Neural progenitor cell (in vitro differentiated cells): ENCODE results near the gene AVP. TPM values are rescaled to one million over a fixed set of nuclear protein-coding genes. Genes with fewer than 3 reads are reported as not detected.
A peak's percentile ranks its signal among the peaks of the same experiment; 100 is the strongest.

Source experiments
- DNase-seq: peaks from one replicate; pipeline ENCODE4 v3.0.0-alpha.2; 2016; ENCODE audit warnings: low spot score
- H2AFZ ChIP-seq: fragments of 200-600 bp; sonication (generic); replicated peaks from 2 replicates; pipeline ENCODE4 v1.6.1; 2016; ENCODE audit warnings: antibody characterized with exemption
- H3F3A ChIP-seq: fragments of 200-600 bp; sonication (generic); 2 replicates; pipeline ENCODE4 v1.6.1; 2016; ENCODE audit warnings: antibody characterized with exemption, low read depth
- H3K27ac ChIP-seq: fragments of 200-600 bp; sonication (generic); 2 replicates; pipeline ENCODE4 v1.5.1; 2016; ENCODE audit warnings: mild to moderate bottlenecking
- H3K27me3 ChIP-seq: fragments of 200-600 bp; sonication (generic); 2 replicates; pipeline ENCODE4 v1.6.1; 2016; ENCODE audit warnings: mild to moderate bottlenecking, moderate library complexity
- H3K36me3 ChIP-seq: fragments of 200-600 bp; sonication (generic); 2 replicates; pipeline ENCODE4 v1.5.1; 2016
- H3K4me1 ChIP-seq: fragments of 200-600 bp; sonication (generic); 2 replicates; pipeline ENCODE4 v1.6.1; 2016; ENCODE audit warnings: mixed run types
- H3K4me2 ChIP-seq: fragments of 200-600 bp; sonication (generic); 2 replicates; pipeline ENCODE4 v1.6.1; 2016
- H3K4me3 ChIP-seq: fragments of 200-600 bp; sonication (generic); 2 replicates; pipeline ENCODE4 v1.5.1; 2016
- H3K79me2 ChIP-seq: fragments of 200-600 bp; sonication (generic); 2 replicates; pipeline ENCODE4 v1.6.1; 2016; ENCODE audit warnings: low read depth
- H3K9ac ChIP-seq: fragments of 200-600 bp; sonication (generic); 2 replicates; pipeline ENCODE4 v1.6.1; 2016
- H3K9me3 ChIP-seq: fragments of 200-600 bp; sonication (generic); 2 replicates; pipeline ENCODE4 v1.5.1; 2016; ENCODE audit warnings: low read depth
- H4K20me1 ChIP-seq: fragments of 200-600 bp; sonication (generic); 2 replicates; pipeline ENCODE4 v1.6.1; 2016; ENCODE audit warnings: low read depth
- H3K27ac Mint-ChIP-seq: 3 replicates; pipeline ENCODE4 v1.8.0; 2021; ENCODE audit warnings: mixed read lengths
- H3K27me3 Mint-ChIP-seq: 2 replicates; pipeline ENCODE4 v1.8.0; 2022; ENCODE audit warnings: low read depth, mild to moderate bottlenecking, inconsistent platforms, moderate library complexity, mixed read lengths; ENCODE audit not compliant: insufficient read depth
- H3K36me3 Mint-ChIP-seq: 3 replicates; pipeline ENCODE4 v1.8.0; 2021; ENCODE audit warnings: mixed read lengths
- H3K4me1 Mint-ChIP-seq: 3 replicates; pipeline ENCODE4 v1.8.0; 2021; ENCODE audit warnings: mixed read lengths
- H3K4me3 Mint-ChIP-seq: 3 replicates; pipeline ENCODE4 v1.8.0; 2021; ENCODE audit warnings: mild to moderate bottlenecking, moderate library complexity, mixed read lengths
- H3K9me3 Mint-ChIP-seq: 3 replicates; pipeline ENCODE4 v1.8.0; 2020; ENCODE audit warnings: mixed read lengths
- CTCF ChIP-seq: fragments of 200-600 bp; sonication (generic); IDR thresholded peaks from 2 replicates; pipeline ENCODE4 v1.5.1; 2017; ENCODE audit warnings: antibody characterized with exemption, mild to moderate bottlenecking
- EZH2 ChIP-seq: fragments of 200-600 bp; sonication (generic); IDR thresholded peaks from 2 replicates; pipeline ENCODE4 v1.6.1; 2017; ENCODE audit warnings: antibody characterized with exemption, mild to moderate bottlenecking, moderate library complexity
- EZH2phosphoT487 ChIP-seq: fragments of 200-600 bp; sonication (generic); IDR thresholded peaks from 2 replicates; pipeline ENCODE4 v1.6.1; 2017; ENCODE audit warnings: antibody characterized with exemption
- total RNA-seq: library from RNA; depleted of rRNA; stranded (reverse); fragments of >200 nt; gene quantifications from 2 replicates; pipeline ENCODE4 v1.2.3, GENCODE V29; 2015; ENCODE audit warnings: low replicate concordance

Gene AVP
- total RNA-seq, 1 donor from 2014 or later: not detected

- no peaks in the 10 kb centered on the region for H3K27me3 ChIP-seq
- H2AFZ ChIP-seq: no peak overlapping the region
- no peak for TF ChIP-seq CTCF
- no peak for TF ChIP-seq EZH2phosphoT487
- TF ChIP-seq EZH2: no peak
- H3K36me3 ChIP-seq: no peaks in the 10 kb centered on the region
- no peak for DNase-seq
- no peak overlapping the region for H3K9ac ChIP-seq
- H3K27ac ChIP-seq: no peak overlapping the region
- H3K4me1 ChIP-seq: peaks cover 18% of the 10 kb centered on the region
- peaks cover 21% of the 10 kb centered on the region for H3F3A ChIP-seq
- H3K27ac Mint-ChIP-seq: no peak overlapping the region
- no peak overlapping the region for H3K4me2 ChIP-seq
- H3K79me2 ChIP-seq: no peaks in the 10 kb centered on the region
- no peaks in the 10 kb centered on the region for H3K9me3 ChIP-seq
- peaks cover 3% of the 10 kb centered on the region for H3K9me3 Mint-ChIP-seq
- H3K4me3 ChIP-seq: no peak overlapping the region
- H3K4me3 Mint-ChIP-seq: no peak overlapping the region
- peaks cover 3% of the 10 kb centered on the region for H3K27me3 Mint-ChIP-seq
- H3K36me3 Mint-ChIP-seq: no peaks in the 10 kb centered on the region
- H3K4me1 Mint-ChIP-seq: peaks cover 7% of the 10 kb centered on the region
- H4K20me1 ChIP-seq: peaks cover 7% of the 10 kb centered on the region
Measured at GRCh38 chr20:3103369-3104032, 19.0 kb upstream of the AVP start.

GRCh38 chr20:3102575-3103368 lies 18.2 kb upstream of the AVP start:
- Histone ChIP-seq H3K4me3 (no peak overlapping the region), H2AFZ (no peak overlapping the region), H3K27me3 (no peaks in the 10 kb centered on the region), H3F3A (peaks cover 21% of the 10 kb centered on the region), H4K20me1 (peaks cover 7% of the 10 kb centered on the region), H3K9ac (no peak overlapping the region), H3K36me3 (no peaks in the 10 kb centered on the region), H3K9me3 (no peaks in the 10 kb centered on the region), H3K27ac (no peak overlapping the region), H3K4me1 (peaks cover 18% of the 10 kb centered on the region), H3K79me2 (no peaks in the 10 kb centered on the region), H3K4me2 (no peak overlapping the region)
- H3K36me3 Mint-ChIP-seq: no peaks in the 10 kb centered on the region
- peaks cover 7% of the 10 kb centered on the region for H3K4me1 Mint-ChIP-seq
- peaks cover 3% of the 10 kb centered on the region for H3K27me3 Mint-ChIP-seq
- H3K4me3 Mint-ChIP-seq: no peak overlapping the region
- H3K9me3 Mint-ChIP-seq: peaks cover 3% of the 10 kb centered on the region
- no peak for DNase-seq
- TF ChIP-seq EZH2: no peak
- TF ChIP-seq EZH2phosphoT487: no peak
- no peak for TF ChIP-seq CTCF
- peak overlapping the region; percentile 2 for H3K27ac Mint-ChIP-seq

GRCh38 chr20:3101737-3102574 lies 17.4 kb upstream of the AVP start:
- Histone ChIP-seq H3K9me3 (no peaks in the 10 kb centered on the region), H3F3A (peaks cover 17% of the 10 kb centered on the region), H3K4me2 (no peak overlapping the region), H3K27me3 (no peaks in the 10 kb centered on the region), H3K36me3 (no peaks in the 10 kb centered on the region), H3K27ac (no peak overlapping the region), H3K9ac (no peak overlapping the region), H3K4me3 (no peak overlapping the region), H2AFZ (no peak overlapping the region), H4K20me1 (peaks cover 4% of the 10 kb centered on the region), H3K79me2 (no peaks in the 10 kb centered on the region), H3K4me1 (peaks cover 10% of the 10 kb centered on the region)
- Mint-ChIP-seq H3K9me3 (peaks cover 3% of the 10 kb centered on the region), H3K4me1 (peaks cover 2% of the 10 kb centered on the region), H3K36me3 (no peaks in the 10 kb centered on the region), H3K4me3 (no peak overlapping the region), H3K27me3 (peaks cover 3% of the 10 kb centered on the region), H3K27ac (no peak overlapping the region)
- no peak for DNase-seq
- TF ChIP-seq EZH2phosphoT487 (no peak), CTCF (no peak), EZH2 (no peak)
